Sigmoid colon (tissue), 4 donors: Measurements from ENCODE around the gene ACADS.
A peak's percentile ranks its signal among the peaks of the same experiment; 100 is the strongest.

Experiments used
- CTCF ChIP-seq, 4 experiments: fragments of 450-650 bp in 3 of 4; fragments of 200-600 bp in 1 of 4; IDR thresholded peaks; one replicate each; pipeline ENCODE4 v1.5.1; 2016 to 2019; ENCODE audit warnings: antibody characterized with exemption in 4 of 4, mild to moderate bottlenecking in 3 of 4, moderate library complexity in 2 of 4
- POLR2A ChIP-seq, 2 donors: fragments of 450-650 bp; IDR thresholded peaks; one replicate each; pipeline ENCODE4 v1.6.1; 2016; ENCODE audit warnings: antibody characterized with exemption in 2 of 2, mild to moderate bottlenecking in 2 of 2, moderate library complexity in 2 of 2
- POLR2AphosphoS5 ChIP-seq, 4 donors: sonication (generic); formaldehyde crosslinking; IDR thresholded peaks; one replicate each; pipeline ENCODE4 v1.6.1; 2017; ENCODE audit warnings: antibody characterized with exemption in 4 of 4

- no peak for TF ChIP-seq CTCF (IDR thresholded peaks at IDR 0.05)
- peak; percentile 14 to 79 (median 37) for TF ChIP-seq POLR2AphosphoS5 (IDR thresholded peaks at IDR 0.05)
- TF ChIP-seq POLR2A (IDR thresholded peaks at IDR 0.05), result no peak
Measured at GRCh38 chr12:120761519-120761934, 35.9 kb downstream of the ACADS start.
